ENCODE measurements around the gene LPP. TPM values are rescaled to one million over a fixed set of nuclear protein-coding genes. Genes with fewer than 3 reads are reported as not detected.

Gene LPP
- total and polyA plus RNA-seq, 9 of the 15 experiments (the other 6 are each of a cell fraction or from before 2014, with no cell fraction given), result 0.07 to 0.18 TPM; not detected in 7

DNA sequence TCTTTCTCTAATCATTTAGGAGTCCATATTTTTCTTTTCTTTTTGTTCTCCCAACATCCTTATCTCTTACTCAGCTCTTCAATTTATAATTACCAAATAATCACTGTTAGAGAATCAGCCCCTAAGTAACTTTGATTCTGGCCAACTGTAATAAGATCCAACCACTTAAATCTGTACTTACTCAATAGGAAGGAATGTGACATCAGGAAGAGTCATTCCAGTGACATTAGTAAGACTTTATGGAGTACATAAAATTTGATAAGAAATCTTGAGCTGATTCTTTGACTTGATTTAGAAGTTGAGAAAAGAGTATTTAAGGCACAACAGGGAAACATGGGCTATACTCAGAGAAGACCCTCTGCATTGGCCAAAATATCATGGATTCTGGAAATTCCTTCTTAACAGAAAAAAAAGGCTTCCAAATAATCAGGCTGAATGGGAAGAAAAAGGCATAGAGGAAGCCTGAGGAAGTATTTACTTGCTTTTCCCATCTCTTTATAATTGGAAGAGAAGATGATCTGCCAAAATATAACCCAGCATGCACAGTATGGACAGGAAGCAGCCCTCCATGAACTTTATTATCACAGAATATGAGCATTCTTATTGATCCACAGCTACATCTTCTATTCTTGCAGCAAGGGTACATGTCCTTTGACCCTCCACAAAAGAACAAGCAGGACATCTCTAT, 728.1 kb downstream of the LPP start (continued):
- TF ChIP-seq, protein P1, sequence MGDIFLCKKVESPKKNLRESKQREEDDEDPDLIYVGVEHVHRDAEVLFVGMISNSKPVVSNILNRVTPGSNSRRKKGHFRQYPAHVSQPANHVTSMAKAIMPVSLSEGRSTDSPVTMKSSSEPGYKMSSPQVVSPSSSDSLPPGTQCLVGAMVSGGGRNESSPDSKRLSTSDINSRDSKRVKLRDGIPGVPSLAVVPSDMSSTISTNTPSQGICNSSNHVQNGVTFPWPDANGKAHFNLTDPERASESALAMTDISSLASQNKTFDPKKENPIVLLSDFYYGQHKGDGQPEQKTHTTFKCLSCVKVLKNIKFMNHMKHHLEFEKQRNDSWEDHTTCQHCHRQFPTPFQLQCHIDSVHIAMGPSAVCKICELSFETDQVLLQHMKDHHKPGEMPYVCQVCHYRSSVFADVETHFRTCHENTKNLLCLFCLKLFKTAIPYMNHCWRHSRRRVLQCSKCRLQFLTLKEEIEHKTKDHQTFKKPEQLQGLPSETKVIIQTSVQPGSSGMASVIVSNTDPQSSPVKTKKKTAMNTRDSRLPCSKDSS (IDR thresholded peaks at IDR 0.05; ENCODE audit: low read depth, partially characterized antibody), result no peak
- TF ChIP-seq, protein P2, sequence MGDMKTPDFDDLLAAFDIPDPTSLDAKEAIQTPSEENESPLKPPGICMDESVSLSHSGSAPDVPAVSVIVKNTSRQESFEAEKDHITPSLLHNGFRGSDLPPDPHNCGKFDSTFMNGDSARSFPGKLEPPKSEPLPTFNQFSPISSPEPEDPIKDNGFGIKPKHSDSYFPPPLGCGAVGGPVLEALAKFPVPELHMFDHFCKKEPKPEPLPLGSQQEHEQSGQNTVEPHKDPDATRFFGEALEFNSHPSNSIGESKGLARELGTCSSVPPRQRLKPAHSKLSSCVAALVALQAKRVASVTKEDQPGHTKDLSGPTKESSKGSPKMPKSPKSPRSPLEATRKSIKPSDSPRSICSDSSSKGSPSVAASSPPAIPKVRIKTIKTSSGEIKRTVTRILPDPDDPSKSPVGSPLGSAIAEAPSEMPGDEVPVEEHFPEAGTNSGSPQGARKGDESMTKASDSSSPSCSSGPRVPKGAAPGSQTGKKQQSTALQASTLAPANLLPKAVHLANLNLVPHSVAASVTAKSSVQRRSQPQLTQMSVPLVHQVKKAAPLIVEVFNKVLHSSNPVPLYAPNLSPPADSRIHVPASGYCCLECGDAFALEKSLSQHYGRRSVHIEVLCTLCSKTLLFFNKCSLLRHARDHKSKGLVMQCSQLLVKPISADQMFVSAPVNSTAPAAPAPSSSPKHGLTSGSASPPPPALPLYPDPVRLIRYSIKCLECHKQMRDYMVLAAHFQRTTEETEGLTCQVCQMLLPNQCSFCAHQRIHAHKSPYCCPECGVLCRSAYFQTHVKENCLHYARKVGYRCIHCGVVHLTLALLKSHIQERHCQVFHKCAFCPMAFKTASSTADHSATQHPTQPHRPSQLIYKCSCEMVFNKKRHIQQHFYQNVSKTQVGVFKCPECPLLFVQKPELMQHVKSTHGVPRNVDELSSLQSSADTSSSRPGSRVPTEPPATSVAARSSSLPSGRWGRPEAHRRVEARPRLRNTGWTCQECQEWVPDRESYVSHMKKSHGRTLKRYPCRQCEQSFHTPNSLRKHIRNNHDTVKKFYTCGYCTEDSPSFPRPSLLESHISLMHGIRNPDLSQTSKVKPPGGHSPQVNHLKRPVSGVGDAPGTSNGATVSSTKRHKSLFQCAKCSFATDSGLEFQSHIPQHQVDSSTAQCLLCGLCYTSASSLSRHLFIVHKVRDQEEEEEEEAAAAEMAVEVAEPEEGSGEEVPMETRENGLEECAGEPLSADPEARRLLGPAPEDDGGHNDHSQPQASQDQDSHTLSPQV (IDR thresholded peaks at IDR 0.05), result no peak
- TF ChIP-seq RBBP5 (IDR thresholded peaks at IDR 0.05; ENCODE audit: borderline replicate concordance, insufficient read depth, low read length, poor library complexity, severe bottlenecking) (no peak), TBP (optimal IDR thresholded peaks at IDR 0.05; ENCODE audit: low read depth, low read length) (no peak)

All from K562 (cell line).